Measurements from ENCODE around the gene CLIC5.

The CLIC5 gene

GRCh38 chr6:45920819-45921511 lies 94.7 kb downstream of the CLIC5 start:
- Histone ChIP-seq H3K4me1 (ENCODE audit: control insufficient read depth, insufficient read depth, low read length) (no peaks in the 10 kb centered on the region), H3K4me3 (ENCODE audit: insufficient read depth, low read depth, low read length) (no peak overlapping the region), H3K9me3 (ENCODE audit: control insufficient read depth, low read length) (no peaks in the 10 kb centered on the region), H3K36me3 (ENCODE audit: control insufficient read depth, insufficient read depth, low read length) (no peaks in the 10 kb centered on the region), H3K27ac (ENCODE audit: insufficient read depth, low read depth, low read length, poor library complexity, severe bottlenecking) (no peak overlapping the region), H3K27me3 (ENCODE audit: control insufficient read depth, insufficient read depth, low read length, poor library complexity, severe bottlenecking) (peaks cover 5% of the 10 kb centered on the region)
- 83 to 91% methylated on average over 5 of the region's 5 CpGs for WGBS, 2 experiments

- no peaks in the 10 kb centered on the region for H3K4me1 ChIP-seq (ENCODE audit: control insufficient read depth, insufficient read depth, low read length)
- 88 to 95% methylated on average over 2 of the region's 2 CpGs for WGBS, 2 experiments
- H3K4me3 ChIP-seq (ENCODE audit: insufficient read depth, low read depth, low read length): no peak overlapping the region
- no peaks in the 10 kb centered on the region for H3K9me3 ChIP-seq (ENCODE audit: control insufficient read depth, low read length)
- H3K27ac ChIP-seq (ENCODE audit: insufficient read depth, low read depth, low read length, poor library complexity, severe bottlenecking): no peak overlapping the region
- no peaks in the 10 kb centered on the region for H3K27me3 ChIP-seq (ENCODE audit: control insufficient read depth, insufficient read depth, low read length, poor library complexity, severe bottlenecking)
- no peaks in the 10 kb centered on the region for H3K36me3 ChIP-seq (ENCODE audit: control insufficient read depth, insufficient read depth, low read length)
Measured at GRCh38 chr6:45917439-45917838, 98.2 kb downstream of the CLIC5 start.

- no peak overlapping the region for H3K27ac ChIP-seq (ENCODE audit: insufficient read depth, low read depth, low read length, poor library complexity, severe bottlenecking)
- H3K36me3 ChIP-seq (ENCODE audit: control insufficient read depth, insufficient read depth, low read length): no peaks in the 10 kb centered on the region
- WGBS, 2 experiments: 94 to 96% methylated on average over 5 of the region's 5 CpGs
- no peak overlapping the region for H3K4me3 ChIP-seq (ENCODE audit: insufficient read depth, low read depth, low read length)
- H3K4me1 ChIP-seq (ENCODE audit: control insufficient read depth, insufficient read depth, low read length): no peaks in the 10 kb centered on the region
- no peaks in the 10 kb centered on the region for H3K9me3 ChIP-seq (ENCODE audit: control insufficient read depth, low read length)
- H3K27me3 ChIP-seq (ENCODE audit: control insufficient read depth, insufficient read depth, low read length, poor library complexity, severe bottlenecking): no peaks in the 10 kb centered on the region
Measured at GRCh38 chr6:45916692-45917091, 99.0 kb downstream of the CLIC5 start.

- H3K4me3 ChIP-seq (ENCODE audit: insufficient read depth, low read depth, low read length): no peak overlapping the region
- no peak overlapping the region for H3K27ac ChIP-seq (ENCODE audit: insufficient read depth, low read depth, low read length, poor library complexity, severe bottlenecking)
- H3K4me1 ChIP-seq (ENCODE audit: control insufficient read depth, insufficient read depth, low read length): no peaks in the 10 kb centered on the region
- no peaks in the 10 kb centered on the region for H3K9me3 ChIP-seq (ENCODE audit: control insufficient read depth, low read length)
- H3K36me3 ChIP-seq (ENCODE audit: control insufficient read depth, insufficient read depth, low read length): no peaks in the 10 kb centered on the region
- WGBS, 2 experiments: 94 to 97% methylated on average over 3 of the region's 3 CpGs
- no peaks in the 10 kb centered on the region for H3K27me3 ChIP-seq (ENCODE audit: control insufficient read depth, insufficient read depth, low read length, poor library complexity, severe bottlenecking)
Measured at GRCh38 chr6:45915780-45916468, 99.7 kb downstream of the CLIC5 start.

- Histone ChIP-seq H3K36me3 (ENCODE audit: control insufficient read depth, insufficient read depth, low read length) (no peaks in the 10 kb centered on the region), H3K9me3 (ENCODE audit: control insufficient read depth, low read length) (no peaks in the 10 kb centered on the region), H3K27ac (ENCODE audit: insufficient read depth, low read depth, low read length, poor library complexity, severe bottlenecking) (no peak overlapping the region), H3K4me3 (ENCODE audit: insufficient read depth, low read depth, low read length) (no peak overlapping the region), H3K27me3 (ENCODE audit: control insufficient read depth, insufficient read depth, low read length, poor library complexity, severe bottlenecking) (no peaks in the 10 kb centered on the region), H3K4me1 (ENCODE audit: control insufficient read depth, insufficient read depth, low read length) (no peaks in the 10 kb centered on the region)
- whole genome bisulfite sequencing, 2 experiments: 94 to 97% methylated on average over 7 of the region's 7 CpGs
Measured at GRCh38 chr6:45911691-45912090, 104.0 kb downstream of the CLIC5 start.

- Histone ChIP-seq H3K36me3 (ENCODE audit: control insufficient read depth, insufficient read depth, low read length) (no peaks in the 10 kb centered on the region), H3K4me1 (ENCODE audit: control insufficient read depth, insufficient read depth, low read length) (peaks cover 15% of the 10 kb centered on the region), H3K27me3 (ENCODE audit: control insufficient read depth, insufficient read depth, low read length, poor library complexity, severe bottlenecking) (peaks cover 32% of the 10 kb centered on the region), H3K9me3 (ENCODE audit: control insufficient read depth, low read length) (no peaks in the 10 kb centered on the region), H3K27ac (ENCODE audit: insufficient read depth, low read depth, low read length, poor library complexity, severe bottlenecking) (no peak overlapping the region), H3K4me3 (ENCODE audit: insufficient read depth, low read depth, low read length) (no peak overlapping the region)
- WGBS, 2 experiments: 94 to 96% methylated on average over 1 of the region's 1 CpG
Measured at GRCh38 chr6:45903959-45904358, 111.7 kb downstream of the CLIC5 start.

GRCh38 chr6:45902984-45903383 lies 112.7 kb downstream of the CLIC5 start:
- peaks cover 32% of the 10 kb centered on the region for H3K27me3 ChIP-seq (ENCODE audit: control insufficient read depth, insufficient read depth, low read length, poor library complexity, severe bottlenecking)
- no peaks in the 10 kb centered on the region for H3K36me3 ChIP-seq (ENCODE audit: control insufficient read depth, insufficient read depth, low read length)
- H3K4me1 ChIP-seq (ENCODE audit: control insufficient read depth, insufficient read depth, low read length): peaks cover 15% of the 10 kb centered on the region
- H3K27ac ChIP-seq (ENCODE audit: insufficient read depth, low read depth, low read length, poor library complexity, severe bottlenecking): no peak overlapping the region
- no peaks in the 10 kb centered on the region for H3K9me3 ChIP-seq (ENCODE audit: control insufficient read depth, low read length)
- 92 to 95% methylated on average over 15 of the region's 15 CpGs for WGBS, 2 experiments
- no peak overlapping the region for H3K4me3 ChIP-seq (ENCODE audit: insufficient read depth, low read depth, low read length)

GRCh38 chr6:45901767-45902650 lies 113.7 kb downstream of the CLIC5 start:
- no peaks in the 10 kb centered on the region for H3K36me3 ChIP-seq (ENCODE audit: control insufficient read depth, insufficient read depth, low read length)
- H3K9me3 ChIP-seq (ENCODE audit: control insufficient read depth, low read length): no peaks in the 10 kb centered on the region
- 87 to 93% methylated on average over 7 of the region's 7 CpGs for WGBS, 2 experiments
- peaks cover 15% of the 10 kb centered on the region for H3K4me1 ChIP-seq (ENCODE audit: control insufficient read depth, insufficient read depth, low read length)
- H3K4me3 ChIP-seq (ENCODE audit: insufficient read depth, low read depth, low read length): no peak overlapping the region
- H3K27me3 ChIP-seq (ENCODE audit: control insufficient read depth, insufficient read depth, low read length, poor library complexity, severe bottlenecking): peaks cover 32% of the 10 kb centered on the region
- H3K27ac ChIP-seq (ENCODE audit: insufficient read depth, low read depth, low read length, poor library complexity, severe bottlenecking): no peak overlapping the region

- Histone ChIP-seq H3K27me3 (ENCODE audit: control insufficient read depth, insufficient read depth, low read length, poor library complexity, severe bottlenecking) (peaks cover 32% of the 10 kb centered on the region), H3K4me3 (ENCODE audit: insufficient read depth, low read depth, low read length) (no peak overlapping the region), H3K9me3 (ENCODE audit: control insufficient read depth, low read length) (no peaks in the 10 kb centered on the region), H3K27ac (ENCODE audit: insufficient read depth, low read depth, low read length, poor library complexity, severe bottlenecking) (no peak overlapping the region), H3K4me1 (ENCODE audit: control insufficient read depth, insufficient read depth, low read length) (peaks cover 15% of the 10 kb centered on the region), H3K36me3 (ENCODE audit: control insufficient read depth, insufficient read depth, low read length) (no peaks in the 10 kb centered on the region)
- 40% methylated on average over 9 of the region's 9 CpGs for WGBS, 2 experiments
Measured at GRCh38 chr6:45900808-45901752, 114.6 kb downstream of the CLIC5 start.
